Measurements from ENCODE around the gene DES. TPM values are rescaled to one million over a fixed set of nuclear protein-coding genes. Genes with fewer than 3 reads are reported as not detected.

The DES gene
- total and polyA plus RNA-seq, 2 of the 13 experiments (the other 11 are each of a cell fraction or from before 2014, with no cell fraction given), result not detected

DNA sequence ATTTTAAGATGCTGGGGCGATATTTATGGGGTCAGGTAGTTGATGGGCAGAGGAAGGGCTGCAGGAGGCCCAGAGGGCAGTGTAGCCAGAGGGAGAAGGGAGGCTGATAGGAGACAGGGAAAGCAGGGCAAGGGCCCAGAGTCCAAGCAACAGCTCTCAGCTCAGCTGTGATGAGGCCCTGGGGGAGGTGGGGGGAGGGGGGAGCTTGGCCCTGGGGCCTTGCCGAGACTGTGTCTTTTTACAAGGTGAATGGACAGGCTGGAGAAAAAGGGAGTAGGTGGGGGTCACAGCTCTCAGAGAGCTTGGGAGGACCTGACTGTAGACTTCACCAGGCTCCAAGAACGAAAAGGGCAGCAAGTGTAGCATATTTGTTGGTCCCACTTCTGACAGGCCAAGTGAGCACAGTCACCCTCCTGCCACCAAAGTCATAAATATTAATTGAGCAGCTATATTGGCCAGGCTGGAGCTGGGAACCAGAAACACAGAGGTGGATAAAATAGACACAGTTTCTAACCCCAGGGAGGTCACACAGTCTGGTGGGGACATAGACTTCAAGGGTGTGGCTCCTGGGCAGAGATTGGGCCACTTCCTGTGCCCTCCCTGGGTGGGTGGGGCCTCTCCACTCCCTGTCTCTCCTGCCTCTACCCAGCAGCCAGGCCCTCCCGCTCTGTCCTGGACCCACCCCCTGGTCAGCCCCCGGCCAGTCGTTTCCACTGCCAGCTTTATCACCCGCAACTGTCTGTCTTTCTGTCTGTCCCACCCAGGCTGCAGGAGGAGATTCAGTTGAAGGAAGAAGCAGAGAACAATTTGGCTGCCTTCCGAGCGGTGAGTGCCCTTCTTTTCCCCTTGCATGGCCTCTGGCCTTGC, 1.4 kb downstream of the DES start:
- intact Hi-C loops (cut with micrococcal nuclease; ENCODE audit: unreplicated experiment) (no loop called here), in situ Hi-C loops (cut with HindIII; ENCODE audit: extremely low pct_ligation_motif_present, low pct_unique_long_range_greater_than_20kb) (no loop called here)
- Histone ChIP-seq H4K20me1 (ENCODE audit: insufficient read depth, low read length) (no peaks in the 10 kb centered on the region), H3K4me1 (ENCODE audit: insufficient read depth, low read length) (peaks cover 10% of the 10 kb centered on the region; the same call in 1 of the 2 replicates), H3K36me3 (replicated peaks in 1 of 2; ENCODE audit: control insufficient read depth in 1 of 2, insufficient read depth in 2 of 2, low read length in 2 of 2) (no peaks in the 10 kb centered on the region), H3K27ac (ENCODE audit: extremely low read length, insufficient read depth, low read length) (no peak overlapping the region), H3K4me3 (replicated peaks in 1 of 3; ENCODE audit: insufficient read depth in 1 of 3, low read depth in 2 of 3, low read length in 3 of 3) (no peak overlapping the region), H2AFZ (ENCODE audit: low read length) (no peak overlapping the region), H3K79me2 (ENCODE audit: insufficient read depth, low read length) (no peaks in the 10 kb centered on the region), H3K9ac (ENCODE audit: insufficient read depth, low read depth, low read length) (no peak overlapping the region), H3K9me3 (ENCODE audit: low read length) (no peaks in the 10 kb centered on the region), H3K27me3 (ENCODE audit: control insufficient read depth in 1 of 2, insufficient read depth in 2 of 2, low read length in 2 of 2) (peaks cover 0 to 45% of the 10 kb centered on the region in 2 experiments; a peak in 4 of 5 replicates), H3K4me2 (ENCODE audit: low read depth, low read length) (no peak overlapping the region)
- TF ChIP-seq TFAP4 (IDR thresholded peaks at IDR 0.05; ENCODE audit: borderline replicate concordance, low read depth) (0 out of 2 replicates have a peak, but pooled peaks have one; percentile 20), HIVEP1 (CRISPR knock-in tag; IDR thresholded peaks at IDR 0.05) (no peak)
- FAIRE-seq (no peak), DNase-seq (ENCODE audit: low spot score) (no peak), ATAC-seq (peak; percentile 55)
- no TSS peak for BruUV-seq (replicated peaks)
- POLR2A ChIA-PET, result no interaction called here
- CTCF ChIA-PET (ENCODE audit: low intra/inter-chr PET ratio, low total read pairs), result no interaction called here
- WGBS (ENCODE audit: low lambda C conversion rate), result 40% methylated on average over 8 of the region's 9 CpGs

DNA sequence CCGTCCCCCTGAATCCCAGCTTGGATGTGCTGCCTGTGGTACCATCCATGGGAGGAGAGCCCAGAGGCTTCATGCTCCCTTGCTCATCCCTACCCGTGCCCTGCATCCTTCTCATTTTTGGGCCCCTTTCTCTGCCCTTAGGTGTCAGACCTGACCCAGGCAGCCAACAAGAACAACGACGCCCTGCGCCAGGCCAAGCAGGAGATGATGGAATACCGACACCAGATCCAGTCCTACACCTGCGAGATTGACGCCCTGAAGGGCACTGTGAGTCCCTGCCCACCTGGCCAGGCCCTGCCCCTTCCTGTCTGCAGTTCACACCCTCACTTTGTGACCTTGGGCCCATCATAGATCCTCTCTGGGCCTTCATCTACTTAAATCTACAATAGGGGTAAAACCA, 2.5 kb downstream of the DES start:
- Histone ChIP-seq H3K4me2 (ENCODE audit: low read depth, low read length) (no peak overlapping the region), H2AFZ (ENCODE audit: low read length) (no peak overlapping the region), H3K9ac (ENCODE audit: insufficient read depth, low read depth, low read length) (no peak overlapping the region), H3K36me3 (replicated peaks in 1 of 2; ENCODE audit: control insufficient read depth in 1 of 2, insufficient read depth in 2 of 2, low read length in 2 of 2) (no peaks in the 10 kb centered on the region), H4K20me1 (ENCODE audit: insufficient read depth, low read length) (no peaks in the 10 kb centered on the region), H3K9me3 (ENCODE audit: low read length) (no peaks in the 10 kb centered on the region), H3K79me2 (ENCODE audit: insufficient read depth, low read length) (no peaks in the 10 kb centered on the region), H3K4me3 (replicated peaks in 1 of 3; ENCODE audit: insufficient read depth in 1 of 3, low read depth in 2 of 3, low read length in 3 of 3) (no peak overlapping the region), H3K27ac (ENCODE audit: extremely low read length, insufficient read depth, low read length) (no peak overlapping the region), H3K27me3 (ENCODE audit: control insufficient read depth in 1 of 2, insufficient read depth in 2 of 2, low read length in 2 of 2) (peaks cover 0 to 53% of the 10 kb centered on the region in 2 experiments; a peak in 4 of 5 replicates), H3K4me1 (ENCODE audit: insufficient read depth, low read length) (peaks cover 6% of the 10 kb centered on the region; the same call in 1 of the 2 replicates)
- ATAC-seq (no peak), DNase-seq (ENCODE audit: low spot score) (no peak), FAIRE-seq (no peak)
- WGBS (ENCODE audit: low lambda C conversion rate), result 57% methylated on average over 8 of the region's 8 CpGs
- CTCF ChIA-PET (ENCODE audit: low intra/inter-chr PET ratio, low total read pairs), result no interaction called here
- in situ Hi-C loops (cut with HindIII; ENCODE audit: extremely low pct_ligation_motif_present, low pct_unique_long_range_greater_than_20kb), result no loop called here
- no TSS peak for BruUV-seq (replicated peaks)
- POLR2A ChIA-PET, result no interaction called here
- intact Hi-C loops (cut with micrococcal nuclease; ENCODE audit: unreplicated experiment), result no loop called here
- TF ChIP-seq NFIC (IDR thresholded peaks at IDR 0.05; ENCODE audit: low read length) (no peak), JUN (CRISPR knock-in tag; IDR thresholded peaks at IDR 0.05) (no peak), ZNF432 (CRISPR knock-in tag; IDR thresholded peaks at IDR 0.05; ENCODE audit: borderline replicate concordance) (no peak), HES4 (CRISPR knock-in tag; IDR thresholded peaks at IDR 0.05; ENCODE audit: borderline replicate concordance) (no peak), ZNF776 (CRISPR knock-in tag; IDR thresholded peaks at IDR 0.05) (no peak), SNAPC2 (CRISPR knock-in tag; IDR thresholded peaks at IDR 0.05) (no peak), ZXDC (CRISPR knock-in tag; IDR thresholded peaks at IDR 0.05) (no peak)
- TF ChIP-seq, protein P1, sequence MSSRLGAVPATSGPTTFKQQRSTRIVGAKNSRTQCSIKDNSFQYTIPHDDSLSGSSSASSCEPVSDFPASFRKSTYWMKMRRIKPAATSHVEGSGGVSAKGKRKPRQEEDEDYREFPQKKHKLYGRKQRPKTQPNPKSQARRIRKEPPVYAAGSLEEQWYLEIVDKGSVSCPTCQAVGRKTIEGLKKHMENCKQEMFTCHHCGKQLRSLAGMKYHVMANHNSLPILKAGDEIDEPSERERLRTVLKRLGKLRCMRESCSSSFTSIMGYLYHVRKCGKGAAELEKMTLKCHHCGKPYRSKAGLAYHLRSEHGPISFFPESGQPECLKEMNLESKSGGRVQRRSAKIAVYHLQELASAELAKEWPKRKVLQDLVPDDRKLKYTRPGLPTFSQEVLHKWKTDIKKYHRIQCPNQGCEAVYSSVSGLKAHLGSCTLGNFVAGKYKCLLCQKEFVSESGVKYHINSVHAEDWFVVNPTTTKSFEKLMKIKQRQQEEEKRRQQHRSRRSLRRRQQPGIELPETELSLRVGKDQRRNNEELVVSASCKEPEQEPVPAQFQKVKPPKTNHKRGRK (CRISPR knock-in tag; IDR thresholded peaks at IDR 0.05), result no peak
- TF ChIP-seq, protein P2, sequence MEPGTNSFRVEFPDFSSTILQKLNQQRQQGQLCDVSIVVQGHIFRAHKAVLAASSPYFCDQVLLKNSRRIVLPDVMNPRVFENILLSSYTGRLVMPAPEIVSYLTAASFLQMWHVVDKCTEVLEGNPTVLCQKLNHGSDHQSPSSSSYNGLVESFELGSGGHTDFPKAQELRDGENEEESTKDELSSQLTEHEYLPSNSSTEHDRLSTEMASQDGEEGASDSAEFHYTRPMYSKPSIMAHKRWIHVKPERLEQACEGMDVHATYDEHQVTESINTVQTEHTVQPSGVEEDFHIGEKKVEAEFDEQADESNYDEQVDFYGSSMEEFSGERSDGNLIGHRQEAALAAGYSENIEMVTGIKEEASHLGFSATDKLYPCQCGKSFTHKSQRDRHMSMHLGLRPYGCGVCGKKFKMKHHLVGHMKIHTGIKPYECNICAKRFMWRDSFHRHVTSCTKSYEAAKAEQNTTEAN (CRISPR knock-in tag; conservative IDR thresholded peaks at IDR 0.05), result no peak

Measured in HepG2 (cell line).